ENCODE results near the gene SCAF8. TPM values are rescaled to one million over a fixed set of nuclear protein-coding genes. Genes with fewer than 3 reads are reported as not detected.

The SCAF8 gene
- total and polyA plus RNA-seq, 2 of the 8 experiments (the other 6 are each of a cell fraction or from before 2014, with no cell fraction given) = 20.3 to 46.3 TPM

DNA sequence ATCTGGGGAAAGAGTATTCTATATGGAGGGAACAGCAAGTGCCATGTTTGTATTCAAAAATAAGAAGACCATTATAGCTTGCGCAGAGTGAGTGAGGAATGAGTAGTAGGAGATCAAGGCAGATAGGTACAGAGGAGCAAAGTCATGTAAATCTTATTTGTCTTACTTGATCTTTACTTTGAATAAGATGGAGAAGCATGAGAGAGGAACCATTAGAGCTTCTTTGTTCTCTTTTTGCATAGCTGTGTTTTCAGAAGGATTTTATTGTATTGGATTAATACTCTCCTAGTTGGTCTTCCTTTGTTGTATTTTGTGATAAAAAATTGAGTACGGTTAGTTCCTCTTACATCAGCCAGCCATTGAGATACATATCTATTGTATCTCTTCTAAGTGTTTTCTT lies 88.4 kb downstream of the SCAF8 start:
- H2AFZ ChIP-seq (ENCODE audit: low read length) = no peak overlapping the region
- H4K20me1 ChIP-seq (replicated peaks in 1 of 2; ENCODE audit: control insufficient read depth in 1 of 2, insufficient read depth in 2 of 2, low read length in 2 of 2) = peaks cover 0 to 2% of the 10 kb centered on the region in 2 experiments
- H2BK120ac ChIP-seq (replicated peaks; ENCODE audit: low read depth, low read length) = no peak overlapping the region
- H3K4me2 ChIP-seq (ENCODE audit: insufficient read depth in 1 of 2, low read depth in 2 of 2, low read length in 2 of 2) = no peak overlapping the region
- H3K23me2 ChIP-seq (ENCODE audit: low read depth, low read length) = no peaks in the 10 kb centered on the region
- H3K4ac ChIP-seq (replicated peaks; ENCODE audit: insufficient read length, low read depth, low read length) = no peak overlapping the region
- no peak overlapping the region for H3K18ac ChIP-seq (ENCODE audit: extremely low read depth, low read length)
- no peak overlapping the region for H3K14ac ChIP-seq (ENCODE audit: insufficient read length)
- H2AK5ac ChIP-seq (ENCODE audit: low read depth, low read length) = no peak overlapping the region
- H3K23ac ChIP-seq (ENCODE audit: insufficient read length) = no peak overlapping the region
- no peak overlapping the region for H2BK5ac ChIP-seq (ENCODE audit: low read depth, low read length)
- H3K4me3 ChIP-seq (ENCODE audit: extremely low read depth in 1 of 4, insufficient read depth in 2 of 4, low read depth in 3 of 4, low read length in 4 of 4) = no peak overlapping the region
- TF ChIP-seq POLR2AphosphoS5 (IDR thresholded peaks at IDR 0.05; ENCODE audit: low read depth, low read length) = no peak
- TF ChIP-seq, protein P1, sequence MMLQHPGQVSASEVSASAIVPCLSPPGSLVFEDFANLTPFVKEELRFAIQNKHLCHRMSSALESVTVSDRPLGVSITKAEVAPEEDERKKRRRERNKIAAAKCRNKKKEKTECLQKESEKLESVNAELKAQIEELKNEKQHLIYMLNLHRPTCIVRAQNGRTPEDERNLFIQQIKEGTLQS (IDR thresholded peaks at IDR 0.05; ENCODE audit: insufficient read depth, low read depth, low read length) = no peak
- TF ChIP-seq SAP30 (IDR thresholded peaks at IDR 0.05; ENCODE audit: insufficient read depth, insufficient replicate concordance, low read length) = no peak
- TF ChIP-seq RXRA (IDR thresholded peaks at IDR 0.05; ENCODE audit: insufficient read depth, low read depth, low read length) = no peak
- TF ChIP-seq TCF12 (IDR thresholded peaks at IDR 0.05; ENCODE audit: low read depth, low read length) = no peak
- TF ChIP-seq RBBP5 (IDR thresholded peaks at IDR 0.05; ENCODE audit: borderline replicate concordance, low read depth, low read length) = no peak
- TF ChIP-seq MAFK (IDR thresholded peaks at IDR 0.05; ENCODE audit: low read depth, low read length) = no peak
- no peak for TF ChIP-seq CHD2 (IDR thresholded peaks at IDR 0.05; ENCODE audit: low read length)
- no peak for TF ChIP-seq ZNF274 (IDR thresholded peaks at IDR 0.05; ENCODE audit: borderline replicate concordance, extremely low read depth, low read length)
- no peak for TF ChIP-seq POU5F1 (IDR thresholded peaks at IDR 0.05; ENCODE audit: low read depth, low read length)
- no peak for TF ChIP-seq TBP (IDR thresholded peaks at IDR 0.05; ENCODE audit: low read depth, low read length)
- no peak overlapping the region for H3K56ac ChIP-seq (replicated peaks; ENCODE audit: insufficient read length, low read depth, low read length)
- H3K27ac ChIP-seq (ENCODE audit: low read depth, low read length) = no peak overlapping the region
- no peaks in the 10 kb centered on the region; the same call in 1 of the 2 replicates for H3K79me1 ChIP-seq (ENCODE audit: low read depth, low read length)
- H4K91ac ChIP-seq (replicated peaks; ENCODE audit: insufficient read length, low read length) = no peak overlapping the region
- H2BK20ac ChIP-seq (ENCODE audit: low read length) = no peak overlapping the region
- POLR2A ChIA-PET (ENCODE audit: partially characterized antibody) = no interaction called here
- H3K36me3 ChIP-seq (ENCODE audit: control insufficient read depth in 2 of 4, insufficient read depth in 4 of 4, low read length in 3 of 4) = peaks cover 2 to 90% (median 39%) of the 10 kb centered on the region in 4 experiments; a peak in 6 of 8 replicates
- H4K5ac ChIP-seq (ENCODE audit: insufficient read length, low read depth, low read length) = no peak overlapping the region
- H3K4me1 ChIP-seq (replicated peaks in 1 of 4; ENCODE audit: control insufficient read depth in 3 of 4, insufficient read depth in 4 of 4, low read length in 3 of 4) = no peaks in the 10 kb centered on the region
- no peak overlapping the region for H2BK15ac ChIP-seq (ENCODE audit: low read length)
- H3K9ac ChIP-seq (replicated peaks in 1 of 4; ENCODE audit: extremely low read depth in 1 of 4, low read depth in 3 of 4, low read length in 3 of 4) = no peak overlapping the region
- no peaks in the 10 kb centered on the region; a peak in 1 of 4 replicates for H3K79me2 ChIP-seq (ENCODE audit: control insufficient read depth in 1 of 2, insufficient read depth in 2 of 2, low read length in 2 of 2)
- H4K8ac ChIP-seq (ENCODE audit: extremely low read depth, insufficient read depth, low read length) = no peak overlapping the region
- H3K9me3 ChIP-seq (ENCODE audit: insufficient read depth in 2 of 2, low read depth in 1 of 2, low read length in 1 of 2) = no peaks in the 10 kb centered on the region
- no peaks in the 10 kb centered on the region for H3K27me3 ChIP-seq (replicated peaks in 1 of 4; ENCODE audit: control insufficient read depth in 3 of 4, extremely low read depth in 1 of 4, insufficient read depth in 3 of 4, low read length in 3 of 4)
- CTCF ChIA-PET (ENCODE audit: partially characterized antibody) = no interaction called here
- FAIRE-seq (no peak), DNase-seq (ENCODE audit: low read depth in 1 of 2, low spot score in 2 of 2) (no peak)
- H2BK12ac ChIP-seq (ENCODE audit: low read depth, low read length) = no peak overlapping the region
- WGBS, 2 experiments (ENCODE audit: extremely low coverage in 1 of 2, insufficient coverage in 1 of 2, insufficient read length in 1 of 2, insufficient replicate concordance in 2 of 2, low coverage in 1 of 2, low lambda C conversion rate in 2 of 2, missing lambda C conversion rate in 1 of 2) = 82% methylated on average over 2 of the region's 2 CpGs; no CpG with 5 or more reads in 1 of the 2 experiments
